HCT116 (cell line): ENCODE data around the gene ATXN1. TPM values are rescaled to one million over a fixed set of nuclear protein-coding genes. Genes with fewer than 3 reads are reported as not detected.

Experiments
- ATAC-seq: fragments of 200-7000 bp; cut with Tn5 transposase; 2 replicates; pipeline ENCODE4 v1.9.1; 2020; ENCODE audit warnings: mild to moderate bottlenecking, moderate library complexity
- BruUV-seq: library from RNA; stranded (reverse); fragments of 400-500 nt; replicated peaks from 2 replicates; lab custom pipeline; 2021; lab: Mats Ljungman, UMichigan
- CTCF ChIA-PET: fragments of 300-600 bp; sonication (Branson Sonifier 250); formaldehyde crosslinking; loops from one replicate; lab custom pipeline; 2021; ENCODE audit warnings: antibody characterized with exemption; lab: Charles Lee
- POLR2A ChIA-PET: fragments of 300-600, 350-600 bp; sonication (Branson Sonifier 250); formaldehyde crosslinking; loops from one replicate; lab custom pipeline; 2021; ENCODE audit warnings: antibody characterized with exemption; lab: Charles Lee
- RAD21 ChIA-PET, 2 experiments: fragments of 300-600 bp; sonication (Branson Sonifier 250); formaldehyde crosslinking; loops; one replicate each; lab custom pipeline; 2023; ENCODE audit warnings: low total read pairs in 2 of 2; ENCODE audit not compliant: uncharacterized antibody in 2 of 2, unreplicated experiment in 2 of 2, low non-redundant PET in 1 of 2; lab: Charles Lee
- DNase-seq: peaks from one replicate; pipeline ENCODE4 v3.0.0-alpha.2; 2010; ENCODE audit warnings: low read depth, low spot score
- H2AFZ ChIP-seq: fragments of 200-600 bp; shearing (Covaris generic), sonication (generic); 2 replicates; pipeline ENCODE4 v1.6.1; 2017; ENCODE audit warnings: low read depth, mixed run types, mixed read lengths, antibody characterized with exemption, low read length; ENCODE audit not compliant: poor library complexity, severe bottlenecking
- H3K27ac ChIP-seq: 2 replicates; pipeline ENCODE4 v1.5.1; 2012; ENCODE audit warnings: low read depth, low read length
- H3K27me3 ChIP-seq: fragments of 200-600 bp; sonication (generic); 2 replicates; pipeline ENCODE4 v1.6.1; 2016; ENCODE audit warnings: mixed run types, low read length, mixed read lengths; ENCODE audit not compliant: insufficient read depth
- H3K36me3 ChIP-seq, 2 experiments: fragments of 200-500 bp in 1 of 2; fragments of 200-600 bp in 1 of 2; sonication (Bioruptor generic) in 1 of 2; sonication (generic) in 1 of 2; 2 replicates each; pipeline versions ENCODE4 v1.5.1 to v1.6.1; 2014 to 2016; ENCODE audit warnings: low read length in 2 of 2, inconsistent platforms in 1 of 2, mixed read lengths in 1 of 2, mixed run types in 1 of 2; ENCODE audit not compliant: insufficient read depth in 2 of 2, control insufficient read depth in 1 of 2
- H3K4me1 ChIP-seq, 2 experiments: fragments of 200-600 bp in 1 of 2; sonication (generic) in 1 of 2; 2 replicates each; pipeline versions ENCODE4 v1.5.1 to v1.6.1; 2012 to 2017; ENCODE audit warnings: low read length in 2 of 2, inconsistent platforms in 1 of 2, mild to moderate bottlenecking in 1 of 2, mixed read lengths in 1 of 2, mixed run types in 1 of 2, moderate library complexity in 1 of 2; ENCODE audit not compliant: insufficient read depth in 2 of 2, control insufficient read depth in 1 of 2
- H3K4me2 ChIP-seq: fragments of 200-600 bp; sonication (generic); 2 replicates; pipeline ENCODE4 v1.6.1; 2017; ENCODE audit warnings: mixed run types, low read length, mixed read lengths
- H3K4me3 ChIP-seq, 2 experiments: fragments of 200-600 bp in 1 of 2; sonication (generic) in 1 of 2; replicated peaks in 1 of 2; 2 replicates each; pipeline ENCODE4 v1.5.1; 2011 to 2016; ENCODE audit warnings: low read length in 2 of 2, control low read depth in 1 of 2, low read depth in 1 of 2, mild to moderate bottlenecking in 1 of 2, mixed read lengths in 1 of 2, mixed run types in 1 of 2
- H3K79me2 ChIP-seq: fragments of 200-600 bp; sonication (generic); 2 replicates; pipeline ENCODE4 v1.6.1; 2017; ENCODE audit warnings: mild to moderate bottlenecking, mixed run types, low read length, moderate library complexity, mixed read lengths; ENCODE audit not compliant: insufficient read depth
- H3K9ac ChIP-seq: fragments of 200-600 bp; sonication (generic); 2 replicates; pipeline ENCODE4 v1.6.1; 2016; ENCODE audit warnings: low read length, mixed read lengths
- H3K9me2 ChIP-seq: fragments of 200-600 bp; sonication (generic), shearing (Covaris generic); 2 replicates; pipeline ENCODE4 v1.6.1; 2017; ENCODE audit warnings: mixed run types, mild to moderate bottlenecking, moderate library complexity; ENCODE audit not compliant: insufficient read depth
- H3K9me3 ChIP-seq, 2 experiments: fragments of 200-500 bp in 1 of 2; fragments of 200-600 bp in 1 of 2; sonication (Bioruptor generic) in 1 of 2; sonication (generic) in 1 of 2; 2 replicates each; pipeline ENCODE4 v1.6.1; 2014 to 2017; ENCODE audit warnings: low read length in 2 of 2, mixed read lengths in 2 of 2, inconsistent platforms in 1 of 2, low read depth in 1 of 2, mild to moderate bottlenecking in 1 of 2, mixed run types in 1 of 2, moderate library complexity in 1 of 2; ENCODE audit not compliant: control insufficient read depth in 1 of 2, insufficient read depth in 1 of 2
- H4K20me1 ChIP-seq: fragments of 200-600 bp; sonication (generic), shearing (Covaris generic); 2 replicates; pipeline ENCODE4 v1.6.1; 2017; ENCODE audit warnings: mixed run types, mild to moderate bottlenecking, moderate library complexity; ENCODE audit not compliant: insufficient read depth
- ATF3 ChIP-seq: IDR thresholded peaks from 2 replicates; pipeline ENCODE4 v1.6.1; 2012
- CTCF ChIP-seq, 3 experiments: fragments of 200-600 bp in 1 of 3; sonication (generic) in 1 of 3; IDR thresholded peaks in 2 of 3; conservative IDR thresholded peaks in 1 of 3; 2 replicates each; pipeline ENCODE4 v1.5.1; 2012 to 2017; ENCODE audit warnings: low read depth in 2 of 3, low read length in 2 of 3, antibody characterized with exemption in 1 of 3, borderline replicate concordance in 1 of 3, control low read depth in 1 of 3, mild to moderate bottlenecking in 1 of 3, mixed read lengths in 1 of 3, mixed run types in 1 of 3, moderate library complexity in 1 of 3; ENCODE audit not compliant: insufficient read depth in 1 of 3
- ELF1 ChIP-seq: IDR thresholded peaks from 2 replicates; pipeline ENCODE4 v1.6.1; 2012; ENCODE audit warnings: low read depth, borderline replicate concordance
- EZH2 ChIP-seq: fragments of 200-600 bp; sonication (generic); IDR thresholded peaks from 2 replicates; pipeline ENCODE4 v1.6.1; 2017; ENCODE audit warnings: antibody characterized with exemption, mixed run types
- EZH2phosphoT487 ChIP-seq: fragments of 200-600 bp; IDR thresholded peaks from 2 replicates; pipeline ENCODE4 v1.6.1; 2018; ENCODE audit warnings: antibody characterized with exemption, borderline replicate concordance
- FOSL1 ChIP-seq: IDR thresholded peaks from 2 replicates; pipeline ENCODE4 v1.6.1; 2012; ENCODE audit warnings: low read depth
- JUND ChIP-seq: IDR thresholded peaks from 2 replicates; pipeline ENCODE4 v1.6.1; 2012
- MAX ChIP-seq: IDR thresholded peaks from 2 replicates; pipeline ENCODE4 v1.6.1; 2012
- POLR2AphosphoS5 ChIP-seq: IDR thresholded peaks from 2 replicates; pipeline ENCODE4 v1.6.1; 2011; ENCODE audit warnings: mild to moderate bottlenecking, low read depth, low read length, moderate library complexity
- REST ChIP-seq: IDR thresholded peaks from 2 replicates; pipeline ENCODE4 v1.6.1; 2012; ENCODE audit warnings: low read depth
- SIN3A ChIP-seq: IDR thresholded peaks from 2 replicates; pipeline ENCODE4 v1.6.1; 2012; ENCODE audit warnings: low read depth
- SP1 ChIP-seq: IDR thresholded peaks from 2 replicates; pipeline ENCODE4 v1.6.1; 2012; ENCODE audit warnings: low read depth
- SRF ChIP-seq: IDR thresholded peaks from 2 replicates; pipeline ENCODE4 v1.6.1; 2012; ENCODE audit warnings: low read depth
- YY1 ChIP-seq: IDR thresholded peaks from 2 replicates; pipeline ENCODE4 v1.6.1; 2011; ENCODE audit warnings: low read length, low read depth, moderate library complexity, mild to moderate bottlenecking; ENCODE audit not compliant: insufficient replicate concordance; ENCODE audit errors: extremely low read depth
- ZBTB33 ChIP-seq: IDR thresholded peaks from 2 replicates; pipeline ENCODE4 v1.6.1; 2011; ENCODE audit warnings: mild to moderate bottlenecking, low read length, moderate library complexity; ENCODE audit not compliant: insufficient replicate concordance; ENCODE audit errors: extremely low read depth
- ZNF274 ChIP-seq: fragments of 200-500 bp; sonication (Bioruptor generic); IDR thresholded peaks from 2 replicates; pipeline ENCODE4 v1.6.1; 2014; ENCODE audit warnings: mild to moderate bottlenecking, low read depth, low read length, inconsistent platforms
- intact Hi-C: fragments of 100-400 bp; cut with micrococcal nuclease; formaldehyde crosslinking; loops from 2 replicates; pipeline ENCODE4 v1.10.0; 2022
- total RNA-seq: library from RNA; stranded (reverse); gene quantifications from one replicate; pipeline ENCODE4 v1.2.1, GENCODE V29; 2021; ENCODE audit not compliant: unreplicated experiment

Gene ATXN1
- total RNA-seq, 1 experiment from 2014 or later: 21.0 TPM

GRCh38 chr6:16419636-16420336, 341.5 kb downstream of the ATXN1 start:
- H3K9ac ChIP-seq: no peak overlapping the region
- intact Hi-C loops: no loop called here
- ChIA-PET POLR2A (no interaction called here), RAD21 (no interaction called here), CTCF (no interaction called here)
- BruUV-seq: no TSS peak
- no peak overlapping the region for H3K4me3 ChIP-seq
- no peak overlapping the region for H3K4me2 ChIP-seq
- H3K9me2 ChIP-seq: no peaks in the 10 kb centered on the region
- no peak overlapping the region for H2AFZ ChIP-seq
- DNase-seq (no peak), ATAC-seq (no peak)
- H3K36me3 ChIP-seq: no peaks in the 10 kb centered on the region
- no peaks in the 10 kb centered on the region for H3K79me2 ChIP-seq
- TF ChIP-seq EZH2 (no peak), CTCF (IDR thresholded peaks at IDR 0.05 in 2 of 3, conservative IDR thresholded peaks at IDR 0.05 in 1 of 3; ENCODE audit: borderline replicate concordance in 1 of 3, insufficient read depth in 1 of 3, low read depth in 2 of 3, low read length in 2 of 3) (no peak), FOSL1 (no peak), ELF1 (no peak), ATF3 (no peak), POLR2AphosphoS5 (no peak), JUND (no peak), EZH2phosphoT487 (no peak), SIN3A (no peak), ZNF274 (no peak), SRF (no peak), REST (no peak), YY1 (no peak), MAX (no peak), ZBTB33 (no peak), SP1 (no peak)
- H3K27me3 ChIP-seq: no peaks in the 10 kb centered on the region
- no peaks in the 10 kb centered on the region for H3K4me1 ChIP-seq
- H3K9me3 ChIP-seq: no peaks in the 10 kb centered on the region
- no peak overlapping the region for H3K27ac ChIP-seq
- no peaks in the 10 kb centered on the region for H4K20me1 ChIP-seq
